HG03558 (cell line): ENCODE measurements around the gene UTY.

Source experiments
- ATAC-seq: cut with Tn5 transposase; IDR thresholded peaks from one replicate; pipeline ENCODE4 v1.9.1; 2021; ENCODE audit warnings: moderate number of reproducible peaks; ENCODE audit not compliant: unreplicated experiment; ENCODE audit errors: extremely low read depth

The UTY gene

GRCh38 chrY:13479828-13480227 lies at the start of gene UTY:
Gene UTY (minus strand): TSS chrY:13480033. CDS start chrY:13479665, 368 bp downstream.
- ATAC-seq: no peak

GRCh38 chrY:13520474-13520873 lies 40.6 kb upstream of the UTY start:
- no peak for ATAC-seq

GRCh38 chrY:13501215-13501614 lies 21.4 kb upstream of the UTY start:
- ATAC-seq: no peak

GRCh38 chrY:13493737-13494136 lies 13.9 kb upstream of the UTY start:
- ATAC-seq: no peak

GRCh38 chrY:13492408-13492807 lies 12.6 kb upstream of the UTY start:
- ATAC-seq: no peak

- no peak for ATAC-seq
These were observed 8.9 kb upstream of the UTY start for GRCh38 chrY:13488738-13489137.

GRCh38 chrY:13479121-13479711 lies 617 bp downstream of the UTY start:
- no peak for ATAC-seq

GRCh38 chrY:13478126-13478785 lies 1.6 kb downstream of the UTY start:
- ATAC-seq: no peak

- no peak for ATAC-seq
These were observed 4.8 kb downstream of the UTY start for GRCh38 chrY:13474997-13475396.

GRCh38 chrY:13451572-13451971 lies 28.3 kb downstream of the UTY start:
- no peak for ATAC-seq

GRCh38 chrY:13450596-13451130 lies 29.2 kb downstream of the UTY start:
- ATAC-seq: no peak

GRCh38 chrY:13445566-13445965 lies 34.3 kb downstream of the UTY start:
- ATAC-seq: no peak

- ATAC-seq: no peak
These were observed 36.7 kb downstream of the UTY start for GRCh38 chrY:13443146-13443545.

- no peak for ATAC-seq
These were observed 39.0 kb downstream of the UTY start for GRCh38 chrY:13440811-13441210.

GRCh38 chrY:13435968-13436937 lies 43.6 kb downstream of the UTY start:
- ATAC-seq: no peak

- ATAC-seq: no peak
These were observed 44.4 kb downstream of the UTY start for GRCh38 chrY:13435206-13435967.

GRCh38 chrY:13432293-13433025 lies 47.4 kb downstream of the UTY start:
- ATAC-seq: no peak

GRCh38 chrY:13429551-13429950 lies 50.3 kb downstream of the UTY start:
- ATAC-seq: no peak

GRCh38 chrY:13423281-13423732 lies 56.5 kb downstream of the UTY start:
- ATAC-seq: no peak
